Fibroblast of skin of left biceps (primary cell): ENCODE results near the gene RETSAT.
"Not testable (repeated sequence)": the region's sequence is repeated elsewhere in the genome, so short reads cannot be mapped to it uniquely, and the experiment has no call there.

Experiments used
- DNase-seq, 2 experiments: peaks; one replicate each; pipeline ENCODE4 v3.0.0-alpha.2; 2013; ENCODE audit warnings: low read depth in 2 of 2

RETSAT gene

DNA sequence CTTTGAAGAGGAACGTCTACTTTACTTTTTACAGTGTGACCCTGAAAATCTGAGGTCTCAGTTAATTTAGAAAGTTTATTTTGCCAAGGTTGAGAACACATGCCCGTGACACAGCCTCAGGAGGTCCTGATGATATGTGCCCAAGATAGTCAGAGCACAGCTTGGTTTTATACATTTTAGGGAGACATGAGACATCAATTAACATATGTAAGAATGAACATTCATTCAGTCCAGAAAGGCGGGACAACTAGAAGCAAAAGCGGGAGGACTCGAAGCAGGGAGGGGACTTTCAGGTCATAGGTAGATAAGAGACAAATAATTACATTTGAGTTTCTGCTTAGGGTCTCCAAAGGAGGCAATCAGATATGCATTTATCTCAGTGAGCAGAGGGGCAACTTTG is 23.9 kb upstream of the RETSAT start:
- no peak for DNase-seq

DNA sequence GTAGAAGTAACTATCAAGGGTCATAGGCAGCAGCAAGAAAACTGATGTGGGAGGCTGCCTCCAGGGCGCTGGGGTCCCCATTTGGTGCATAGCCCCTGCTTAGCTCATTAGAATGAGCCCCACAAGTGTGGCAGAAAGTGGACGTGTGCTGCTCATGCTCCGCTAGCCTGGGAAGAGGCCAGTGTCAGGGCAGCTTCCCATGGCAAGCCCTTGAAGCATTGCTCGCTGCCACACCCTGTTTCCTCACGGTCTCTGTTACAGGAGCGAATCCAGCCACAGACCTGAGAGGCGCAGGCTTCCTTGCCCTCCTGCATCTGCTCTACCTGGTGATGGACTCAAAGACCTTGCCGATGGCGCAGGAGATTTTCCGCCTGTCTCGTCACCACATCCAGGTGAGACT is 22.8 kb upstream of the RETSAT start:
- no peak for DNase-seq

DNA sequence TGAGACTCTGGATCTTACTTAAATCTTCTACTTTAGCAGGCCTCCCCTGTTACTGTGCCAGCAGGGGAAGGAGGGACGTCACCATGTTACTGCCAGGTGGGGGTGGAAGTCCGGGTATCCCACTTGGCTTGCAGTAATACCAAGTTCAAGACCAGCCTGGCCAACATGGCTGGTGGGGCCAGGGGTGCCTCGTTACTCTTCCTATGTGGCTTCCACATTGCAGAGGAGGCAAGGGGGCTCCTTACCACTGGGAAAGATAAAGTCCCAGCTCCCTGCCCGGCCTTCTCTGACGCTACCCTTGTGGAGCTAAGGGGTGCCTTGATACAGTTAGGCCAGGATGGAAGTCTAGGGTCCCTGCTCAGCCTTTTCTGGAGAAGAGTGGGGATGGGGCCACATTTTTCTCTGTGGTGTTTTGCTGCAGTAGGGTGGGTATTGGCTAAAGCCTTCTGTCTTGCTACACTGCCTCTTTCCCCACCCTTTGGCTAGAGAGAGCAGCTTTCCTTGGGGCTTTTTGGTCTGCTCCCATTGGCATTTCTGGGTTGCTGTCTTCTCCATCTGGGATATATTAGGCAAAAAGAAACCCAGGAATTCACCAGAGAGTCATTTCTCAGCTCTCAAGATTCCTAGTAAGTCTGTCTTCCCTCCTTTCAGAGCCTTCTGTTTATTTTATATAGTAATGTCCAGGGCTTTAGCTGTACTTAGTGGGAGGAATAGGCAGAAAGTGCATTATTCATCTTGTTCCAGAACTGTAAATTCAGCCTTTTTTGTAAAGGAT is 22.1 kb upstream of the RETSAT start:
- peak; percentile 15 to 20 for DNase-seq

DNA sequence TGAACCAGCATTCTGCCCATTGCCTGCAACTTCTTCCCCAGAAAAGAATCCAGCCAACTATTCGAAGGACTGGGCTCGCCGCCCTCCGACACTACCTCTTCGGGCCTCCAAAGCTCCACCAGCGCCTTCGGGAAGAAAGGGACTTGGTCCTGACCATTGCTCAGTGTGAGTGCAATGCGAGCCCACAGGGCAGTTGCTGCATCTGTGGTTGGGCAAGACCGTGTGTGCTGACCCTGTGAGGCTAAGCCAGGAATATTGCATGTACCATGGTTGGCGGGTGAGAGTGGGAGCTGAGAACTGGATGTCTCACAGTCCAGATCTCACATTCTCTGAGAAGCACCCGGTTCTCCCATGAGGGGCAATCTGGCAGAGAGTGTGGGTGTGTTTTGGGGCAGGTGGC is 16.7 kb upstream of the RETSAT start:
- no peak for DNase-seq

DNA sequence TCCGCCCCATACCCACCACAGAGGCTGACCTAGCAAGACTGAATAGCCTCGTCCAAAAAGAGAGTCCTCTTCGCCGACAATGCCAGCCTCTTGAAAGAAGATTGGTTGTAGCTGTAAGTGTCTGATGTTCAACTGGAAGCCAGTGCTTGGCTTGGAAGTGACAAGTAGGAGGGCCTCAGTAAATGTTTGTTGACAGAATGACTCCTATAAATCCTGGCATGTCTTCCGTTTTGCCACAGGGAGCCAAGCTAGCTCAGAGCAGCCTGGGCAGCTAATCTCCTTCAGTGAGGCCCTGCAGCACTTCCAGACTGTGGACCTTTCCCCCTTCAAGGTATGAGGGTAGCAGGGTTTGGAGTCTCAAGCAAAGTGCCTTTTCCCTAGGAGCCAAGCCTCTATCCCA is 15.2 kb upstream of the RETSAT start:
- no peak for DNase-seq

DNA sequence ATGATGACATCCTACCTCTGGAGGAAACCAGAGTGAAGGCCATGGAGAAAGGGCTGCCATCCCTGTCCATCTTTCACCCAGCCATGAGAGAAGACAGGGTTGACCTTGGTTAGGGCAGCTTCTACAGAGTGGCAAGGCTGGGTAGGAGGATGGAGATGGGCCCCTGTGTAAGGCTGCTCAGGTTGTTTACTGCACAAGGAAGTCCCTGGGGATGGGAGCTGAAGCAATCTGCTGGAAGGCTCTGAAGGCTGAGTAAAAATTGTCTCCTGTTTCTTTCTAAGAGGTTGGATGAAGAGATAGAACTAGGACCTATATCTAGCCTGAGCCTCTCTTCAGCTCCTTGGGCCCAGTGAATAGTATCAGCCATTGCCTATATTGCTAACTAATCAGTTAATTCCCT is 14.6 kb upstream of the RETSAT start:
- DNase-seq: no peak

DNA sequence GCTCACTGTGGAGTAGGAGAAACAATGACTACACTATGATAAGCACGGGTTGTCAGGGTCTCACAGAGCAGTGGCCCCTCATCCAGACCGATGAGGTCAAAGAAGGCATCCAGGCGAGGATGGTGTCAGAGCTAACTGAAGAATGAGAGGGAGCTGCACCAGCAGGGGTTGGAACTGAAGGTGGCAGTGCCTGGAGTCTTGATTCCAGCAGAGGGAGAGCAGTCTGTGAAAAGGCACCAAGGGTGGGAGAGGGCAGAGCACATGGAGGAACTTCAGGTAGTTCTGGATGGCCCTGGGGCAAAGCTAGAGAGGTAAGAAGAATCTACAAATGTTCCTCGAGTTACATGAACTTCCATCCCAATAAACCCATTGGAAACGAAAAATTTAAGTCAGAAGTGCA is 12.9 kb upstream of the RETSAT start:
- no peak for DNase-seq

DNA sequence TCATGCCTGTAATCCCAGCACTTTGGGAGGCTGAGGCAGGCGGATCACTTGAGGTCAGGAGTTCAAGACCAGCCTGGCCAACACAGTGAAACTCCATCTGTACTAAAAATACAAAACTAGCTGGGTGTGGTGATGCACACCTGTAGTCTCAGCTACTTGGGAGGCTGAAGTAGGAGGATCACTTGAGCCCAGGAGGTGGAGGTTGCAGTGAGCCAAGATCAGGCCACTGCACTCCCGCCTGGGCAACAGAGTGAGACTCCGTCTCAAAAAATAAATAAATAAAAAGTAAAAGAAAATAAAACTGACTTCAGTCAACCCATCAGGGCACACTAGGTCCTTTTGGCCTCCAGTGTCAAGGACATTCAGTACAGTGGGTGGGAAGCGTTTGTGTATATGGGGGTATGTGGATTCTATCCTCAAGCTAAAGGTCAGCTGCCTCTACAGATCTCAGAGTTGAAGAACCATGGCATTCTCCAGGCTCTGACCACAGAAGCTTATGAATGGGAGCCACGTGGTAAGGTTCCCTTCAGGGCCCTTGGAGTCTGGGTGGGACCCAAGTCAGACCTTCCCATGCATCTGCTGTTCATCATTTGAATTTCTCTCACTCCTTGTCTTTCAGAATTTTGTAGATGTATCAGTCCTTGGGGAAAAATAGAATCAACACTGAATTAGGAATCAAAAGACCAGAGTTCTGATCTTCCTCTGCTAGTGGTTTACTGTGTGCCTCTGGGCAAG is 8.5 kb upstream of the RETSAT start:
- DNase-seq: not testable (repeated sequence)

DNA sequence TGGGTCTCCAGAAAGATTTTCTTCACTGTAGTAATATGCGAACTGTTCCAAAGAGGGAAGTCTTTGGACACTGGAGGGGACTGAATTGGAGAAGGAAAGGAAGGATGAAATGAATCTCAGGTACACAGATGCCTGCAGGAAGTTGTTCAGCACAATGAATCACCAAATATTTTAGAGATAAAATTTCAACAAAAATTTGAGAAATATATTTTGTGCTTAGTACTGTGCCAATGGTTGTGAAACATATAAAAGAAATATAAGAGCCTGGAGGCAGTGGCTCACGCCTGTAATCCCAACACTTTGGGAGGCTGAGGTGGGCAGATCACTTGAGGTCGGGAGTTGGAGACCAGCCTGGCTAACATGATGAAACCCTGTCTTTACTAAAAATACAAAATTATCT is 3.4 kb upstream of the RETSAT start:
- DNase-seq: no peak

DNA sequence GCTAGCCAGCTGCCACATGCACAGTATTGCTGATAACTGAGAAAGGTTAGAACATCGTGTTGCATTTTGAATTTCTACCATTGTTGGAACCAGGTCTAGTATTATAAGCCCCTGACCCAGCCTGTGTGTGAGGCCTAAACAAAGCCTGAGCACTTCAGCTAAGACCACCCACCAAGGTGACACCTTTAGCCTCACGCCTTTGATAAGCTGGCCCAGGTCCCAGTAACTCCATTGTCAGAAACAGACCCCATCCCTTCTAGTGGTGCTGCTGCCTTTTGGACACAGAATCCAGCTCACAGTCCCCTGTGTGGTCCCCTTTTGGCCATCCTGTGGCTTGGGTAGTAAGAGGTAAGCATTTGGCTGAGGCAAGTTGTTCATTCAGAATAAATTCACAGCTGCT is 1.9 kb upstream of the RETSAT start:
- no peak for DNase-seq

DNA sequence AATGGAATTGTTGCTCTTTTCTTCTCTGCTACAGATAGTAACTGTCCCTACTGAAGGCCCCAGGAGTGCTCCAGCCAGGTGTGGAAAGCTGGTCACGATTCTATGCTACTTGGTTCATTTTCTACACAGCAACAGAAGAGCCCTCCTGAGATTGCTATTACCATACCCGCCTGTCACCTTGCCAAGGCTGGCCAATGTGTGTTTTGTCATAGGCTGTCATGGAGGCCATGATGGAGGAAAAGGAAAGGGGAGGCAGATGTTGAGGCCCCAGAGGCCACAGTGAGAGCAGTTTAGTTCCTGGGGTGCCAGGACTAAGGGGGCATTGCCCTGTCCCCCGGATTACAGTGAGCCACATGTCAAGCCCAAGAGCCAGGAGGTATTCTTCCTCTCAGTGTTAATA is 1.2 kb upstream of the RETSAT start:
- DNase-seq: no peak

DNA sequence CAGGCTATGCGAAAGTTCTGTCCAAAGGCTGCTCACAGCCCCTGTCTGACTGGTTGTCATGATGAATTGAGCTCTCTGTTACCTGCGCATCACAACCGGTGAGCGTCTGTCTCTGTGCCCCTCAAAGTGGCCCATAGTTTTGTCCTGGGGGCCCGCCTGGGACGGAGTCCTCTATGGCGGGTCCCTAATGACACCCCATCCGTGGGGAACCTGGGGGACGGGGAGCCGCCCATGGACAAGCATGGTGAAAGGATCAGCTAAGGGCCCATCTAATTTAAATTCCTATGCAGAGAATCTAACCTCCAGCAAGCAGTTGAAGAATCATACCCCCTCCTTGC is 714 bp upstream of the RETSAT start:
- DNase-seq: no peak

DNA sequence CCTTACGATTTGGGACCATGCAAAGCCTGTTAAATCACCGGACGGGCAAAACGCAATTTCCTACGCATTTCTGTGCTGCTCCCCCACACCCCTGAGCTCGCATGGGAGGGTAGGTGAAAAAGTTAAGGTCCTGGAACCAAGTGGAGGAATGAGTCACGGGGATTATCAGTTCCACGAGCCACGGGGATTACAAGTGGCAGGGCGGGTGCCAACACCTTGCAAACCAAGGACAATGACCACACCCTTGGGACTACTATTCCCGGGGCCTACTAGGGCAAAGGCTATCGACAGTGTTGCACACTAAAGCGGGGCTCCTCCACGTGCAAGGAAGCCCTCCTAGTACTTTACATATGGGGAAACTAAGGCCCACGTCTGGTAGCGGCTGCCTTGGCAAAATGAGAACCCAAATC is 447 bp downstream of the RETSAT start:
- DNase-seq: no peak

DNA sequence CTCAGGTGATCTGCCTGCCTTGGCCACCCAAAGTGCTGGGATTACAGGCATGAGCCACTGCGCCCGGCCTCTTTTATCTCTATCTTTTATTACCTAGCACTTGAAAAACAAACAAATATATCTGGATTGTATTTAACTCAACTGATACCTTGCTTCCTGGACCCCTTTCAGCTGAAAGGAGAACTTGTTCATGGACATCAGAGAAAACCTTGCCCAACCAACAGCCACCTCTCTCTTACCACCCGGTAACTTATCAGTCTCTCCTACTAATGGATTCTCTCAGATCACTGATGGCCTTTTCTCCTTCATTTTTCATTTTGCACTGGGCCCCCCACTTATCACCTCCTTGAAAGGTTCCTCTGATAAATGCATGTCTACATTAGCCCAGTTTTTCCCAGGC is 6.7 kb downstream of the RETSAT start:
- DNase-seq: no peak

DNA sequence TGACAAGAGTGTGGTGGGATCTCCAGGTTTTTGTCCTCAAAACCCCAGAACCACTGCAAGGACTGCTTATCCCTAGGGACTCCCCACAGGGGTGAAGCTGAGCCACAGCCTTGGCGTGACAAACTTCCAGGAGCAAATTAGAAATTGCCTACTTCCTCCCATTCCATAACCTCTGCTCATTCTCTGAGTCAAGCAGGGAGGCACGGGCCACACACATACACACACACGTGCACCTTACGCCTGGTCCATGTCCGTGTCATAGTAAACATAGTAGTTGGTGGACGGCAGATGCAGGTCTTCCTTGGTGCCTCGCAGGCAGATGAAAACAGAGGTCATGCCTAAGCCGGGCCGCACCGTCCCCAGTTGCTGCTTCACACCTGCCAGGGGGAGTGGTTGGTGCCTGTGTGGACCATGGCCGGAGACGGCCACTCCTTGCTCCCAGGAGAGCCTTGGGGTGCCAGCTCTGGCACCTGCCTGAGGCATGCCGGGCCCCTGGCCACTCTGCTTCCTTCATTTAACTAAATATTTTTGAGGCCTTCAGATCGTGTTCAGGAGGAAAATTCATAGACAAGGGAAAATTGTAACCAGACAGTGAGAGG is 9.9 kb downstream of the RETSAT start:
- no peak for DNase-seq

DNA sequence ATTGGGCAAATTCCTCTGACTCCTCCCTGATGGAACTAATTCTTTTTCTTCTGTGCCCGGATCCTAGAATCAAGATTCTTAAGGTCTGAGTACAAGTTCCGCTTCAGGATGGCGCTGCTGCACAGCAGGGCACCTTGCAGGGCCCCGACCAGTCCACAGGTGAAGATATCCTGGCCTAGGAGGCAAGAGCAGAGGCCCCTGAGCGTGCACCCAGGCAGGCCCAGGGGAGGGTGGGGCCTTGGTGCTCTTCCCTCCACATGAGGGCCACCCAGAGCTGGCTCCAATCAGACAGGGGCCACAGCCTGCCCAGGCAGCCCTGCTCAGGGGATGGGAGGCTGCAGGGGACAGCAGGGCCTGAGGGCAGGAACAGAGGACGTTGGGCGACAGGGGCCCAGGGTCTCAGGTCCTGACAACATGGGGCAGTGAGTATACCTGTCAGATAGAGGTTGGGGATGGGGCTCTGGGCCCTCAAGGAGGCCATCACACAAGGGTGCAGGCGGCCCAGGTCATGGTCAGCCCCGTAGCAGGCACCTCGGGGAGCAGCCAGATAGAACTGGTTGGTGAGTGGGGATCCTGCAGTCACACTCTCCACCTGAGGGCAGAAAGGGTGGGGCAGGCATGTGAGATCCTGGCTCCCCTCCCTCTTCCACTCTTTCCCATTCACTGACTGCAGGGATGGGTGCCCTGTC is 11.0 kb downstream of the RETSAT start:
- DNase-seq: not testable (repeated sequence)

DNA sequence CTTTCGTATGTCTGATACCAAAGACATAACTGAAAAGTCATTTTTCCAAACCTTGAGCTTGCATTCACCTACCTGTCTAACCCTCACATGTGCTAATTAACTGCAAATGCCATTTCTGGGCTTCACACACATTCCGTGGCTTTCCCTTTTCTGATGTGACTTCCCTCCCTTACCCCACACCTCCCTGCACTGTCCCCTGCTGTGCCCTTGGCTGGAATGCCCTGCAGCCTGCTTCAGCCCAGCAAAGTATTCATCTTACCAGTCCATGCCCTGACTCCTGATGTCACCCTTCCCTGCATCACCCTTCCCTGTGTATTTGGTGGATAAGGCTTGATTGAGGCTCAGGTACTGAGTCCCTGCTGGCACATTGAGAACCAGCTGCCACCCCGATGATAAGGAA is 12.2 kb downstream of the RETSAT start:
- DNase-seq: no peak

DNA sequence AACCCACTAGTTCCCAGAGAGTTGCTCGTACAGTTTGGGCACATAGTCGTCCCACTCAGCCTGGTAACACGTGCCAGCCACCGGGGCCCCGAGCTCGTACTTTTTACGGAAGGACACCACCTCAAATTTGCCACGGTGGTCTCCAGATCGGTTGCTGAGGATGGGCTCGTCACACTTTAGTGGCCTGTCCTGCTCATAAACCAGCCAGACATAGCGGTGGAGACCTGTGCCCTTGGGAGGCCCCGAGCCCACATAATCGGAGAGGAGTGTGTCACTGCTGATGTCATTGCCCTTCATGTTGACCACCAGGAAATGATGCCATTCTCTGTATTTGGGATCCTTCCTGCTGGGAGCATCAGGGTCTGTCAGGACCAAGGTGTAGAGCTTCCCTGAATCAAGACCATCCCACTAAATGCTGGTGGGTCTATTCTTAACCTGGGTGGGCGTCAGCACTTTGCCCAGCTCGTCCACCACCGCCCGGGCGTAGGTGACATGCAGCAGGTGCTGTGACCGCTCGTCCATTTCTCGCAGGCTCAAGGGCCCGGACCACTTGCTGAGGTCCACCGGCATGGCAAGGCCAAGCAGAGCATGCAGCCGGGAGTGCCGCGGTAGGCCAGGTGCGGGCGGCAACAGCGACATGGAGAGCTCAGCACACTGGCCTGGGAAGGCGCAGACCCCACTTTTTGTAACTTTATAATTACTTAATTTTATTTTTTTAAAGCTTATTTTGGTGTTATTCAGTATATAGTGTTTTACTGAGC is 12.9 kb downstream of the RETSAT start:
- DNase-seq: no peak

DNA sequence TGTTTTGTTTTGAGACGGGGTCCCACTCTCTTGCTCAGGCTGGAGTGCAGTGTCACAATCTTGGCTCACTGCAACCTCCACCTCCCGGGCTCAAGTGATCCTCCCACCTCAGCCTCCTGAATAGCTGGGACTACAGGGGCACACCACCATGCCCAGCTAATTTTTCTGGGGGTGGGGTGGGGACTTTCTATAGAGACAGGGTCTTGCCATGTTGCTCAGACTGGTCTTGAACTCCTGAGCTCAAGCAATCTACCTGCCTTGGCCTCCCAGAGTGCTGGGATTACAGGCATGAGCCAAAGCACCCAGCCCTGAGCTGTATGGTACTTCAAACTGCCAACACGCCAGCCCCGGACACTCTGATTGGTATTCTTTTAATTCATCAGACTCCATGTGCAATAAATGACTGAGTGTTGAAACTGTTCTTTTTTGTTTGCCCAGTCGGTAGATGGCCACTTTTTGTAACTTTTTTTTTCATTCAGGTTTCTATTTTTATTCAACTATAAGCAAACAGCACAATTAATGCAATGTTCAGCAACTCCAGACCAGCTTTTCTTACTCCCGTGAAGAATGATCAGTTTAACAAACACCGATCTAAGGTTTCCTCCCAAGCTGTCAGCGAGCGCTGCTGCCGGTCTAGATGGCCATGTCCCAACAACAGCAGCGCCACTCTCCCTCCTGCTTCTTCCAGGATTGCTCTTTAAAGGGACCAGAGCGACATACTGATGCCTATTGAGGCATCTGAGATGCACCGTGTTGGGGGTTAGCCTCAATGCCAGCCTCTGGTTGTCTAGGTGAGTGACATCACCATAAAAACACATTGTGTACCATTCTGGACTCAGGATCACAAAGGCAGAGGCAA is 14.1 kb downstream of the RETSAT start:
- DNase-seq: no peak

DNA sequence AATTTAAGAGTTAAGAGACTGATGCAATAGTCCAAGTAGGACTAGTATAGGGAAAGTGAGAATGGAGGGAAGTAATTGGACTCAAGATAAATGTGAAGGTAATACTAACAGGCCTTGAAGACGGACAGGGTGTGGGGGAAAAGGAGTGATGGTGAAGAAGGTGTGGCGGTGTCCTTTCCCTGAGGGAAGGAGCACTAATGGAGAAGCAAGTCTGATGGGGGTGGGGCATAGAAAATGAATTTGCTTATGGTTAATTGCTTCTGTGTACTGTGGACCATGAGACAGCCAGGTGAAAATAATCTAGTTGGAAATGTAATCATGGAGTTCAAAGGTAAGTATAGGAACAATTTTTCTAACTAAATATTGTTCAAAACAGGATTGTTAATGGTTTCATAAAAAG is 19.4 kb downstream of the RETSAT start:
- no peak for DNase-seq

DNA sequence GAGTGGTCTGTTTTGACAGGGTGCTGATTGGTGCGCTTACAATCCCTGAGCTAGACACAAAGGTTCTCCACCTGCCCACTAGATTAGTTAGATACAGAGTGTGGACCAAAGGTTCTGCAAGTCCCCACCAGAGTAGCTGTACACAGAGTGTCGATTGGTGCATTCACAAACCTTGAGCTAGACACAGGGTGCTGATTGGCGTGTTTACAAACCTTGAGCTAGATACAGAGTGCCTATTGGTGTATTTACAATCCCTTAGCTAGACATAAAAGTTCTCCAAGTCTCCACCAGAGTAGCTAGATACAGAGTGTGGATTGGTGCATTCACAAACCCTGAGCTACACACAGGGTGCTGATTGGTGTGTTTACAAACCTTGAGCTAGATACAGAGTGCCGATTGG is 20.5 kb downstream of the RETSAT start:
- not testable (repeated sequence) for DNase-seq
